Testis (tissue), 2 donors: ENCODE results near the gene BEND4.

Source experiments
- POLR2A ChIP-seq: fragments of 450-650 bp; IDR thresholded peaks from one replicate; pipeline ENCODE4 v1.6.1; 2017; ENCODE audit warnings: antibody characterized with exemption, mild to moderate bottlenecking, moderate library complexity
- TF ChIP-seq, protein P1 (sequence below), 3 experiments: fragments of 450-650 bp in 2 of 3; fragments of 200-600 bp in 1 of 3; sonication (generic) in 1 of 3; IDR thresholded peaks; one replicate each; pipeline ENCODE4 v1.5.1; 2016 to 2019; ENCODE audit warnings: antibody characterized with exemption in 3 of 3, mild to moderate bottlenecking in 2 of 3, moderate library complexity in 1 of 3

DNA sequence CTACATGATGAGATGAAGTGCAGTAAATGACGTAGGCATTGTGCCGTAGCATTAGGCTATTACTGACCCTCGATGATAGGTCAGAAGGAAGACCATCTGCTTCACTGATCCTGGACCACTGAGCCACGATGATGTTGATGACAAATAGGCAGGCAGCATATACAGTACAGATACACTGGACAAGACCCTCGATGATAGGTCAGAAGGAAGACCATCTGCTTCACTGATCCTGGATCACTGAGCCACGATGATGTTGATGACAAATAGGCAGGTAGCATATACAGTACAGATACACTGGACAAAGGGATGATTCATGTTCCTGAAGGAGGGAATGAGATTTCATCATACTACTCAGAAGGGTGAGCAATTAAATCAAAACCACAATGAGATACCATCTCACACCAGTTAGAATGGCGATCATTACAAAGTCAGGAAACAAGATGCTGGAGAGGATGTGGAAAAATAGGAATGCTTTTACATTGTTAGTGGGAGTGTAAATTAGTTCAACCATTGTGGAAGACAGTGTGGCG lies 50.9 kb downstream of the BEND4 start:
- no peak for TF ChIP-seq POLR2A
- TF ChIP-seq, protein P1, sequence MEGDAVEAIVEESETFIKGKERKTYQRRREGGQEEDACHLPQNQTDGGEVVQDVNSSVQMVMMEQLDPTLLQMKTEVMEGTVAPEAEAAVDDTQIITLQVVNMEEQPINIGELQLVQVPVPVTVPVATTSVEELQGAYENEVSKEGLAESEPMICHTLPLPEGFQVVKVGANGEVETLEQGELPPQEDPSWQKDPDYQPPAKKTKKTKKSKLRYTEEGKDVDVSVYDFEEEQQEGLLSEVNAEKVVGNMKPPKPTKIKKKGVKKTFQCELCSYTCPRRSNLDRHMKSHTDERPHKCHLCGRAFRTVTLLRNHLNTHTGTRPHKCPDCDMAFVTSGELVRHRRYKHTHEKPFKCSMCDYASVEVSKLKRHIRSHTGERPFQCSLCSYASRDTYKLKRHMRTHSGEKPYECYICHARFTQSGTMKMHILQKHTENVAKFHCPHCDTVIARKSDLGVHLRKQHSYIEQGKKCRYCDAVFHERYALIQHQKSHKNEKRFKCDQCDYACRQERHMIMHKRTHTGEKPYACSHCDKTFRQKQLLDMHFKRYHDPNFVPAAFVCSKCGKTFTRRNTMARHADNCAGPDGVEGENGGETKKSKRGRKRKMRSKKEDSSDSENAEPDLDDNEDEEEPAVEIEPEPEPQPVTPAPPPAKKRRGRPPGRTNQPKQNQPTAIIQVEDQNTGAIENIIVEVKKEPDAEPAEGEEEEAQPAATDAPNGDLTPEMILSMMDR (IDR thresholded peaks at IDR 0.05): no peak
